B cell (primary cell): Measurements from ENCODE around the gene TEAD1. TPM values are rescaled to one million over a fixed set of nuclear protein-coding genes. Genes with fewer than 3 reads are reported as not detected.

Experiments used
- ATAC-seq: fragments of 200-7000 bp; cut with Tn5 transposase; one replicate; pipeline ENCODE4 v1.10.0; 2021; ENCODE audit warnings: low read depth, mild to moderate bottlenecking, moderate number of reproducible peaks, moderate library complexity
- CTCF ChIA-PET: fragments of 350-600 bp; sonication (Branson Sonifier 250); formaldehyde crosslinking; loops from one replicate; lab custom pipeline; 2021; ENCODE audit warnings: antibody characterized with exemption, inconsistent platforms; lab: Charles Lee
- POLR2A ChIA-PET: fragments of 350-600 bp; sonication (Branson Sonifier 250); formaldehyde crosslinking; loops from one replicate; lab custom pipeline; 2021; ENCODE audit warnings: antibody characterized with exemption; lab: Charles Lee
- DNase-seq: peaks from one replicate; pipeline ENCODE4 v3.0.0; 2013
- H2AFZ ChIP-seq: 2 replicates; pipeline ENCODE4 v1.6.1; 2012; ENCODE audit warnings: mild to moderate bottlenecking, low read depth, low read length; ENCODE audit not compliant: insufficient read depth, poor library complexity, severe bottlenecking
- H3K27ac ChIP-seq, 2 donors: 1 replicate in 1 of 2; 2 replicates in 1 of 2; pipeline ENCODE4 v1.5.1; 2012 to 2013; ENCODE audit warnings: low read length in 2 of 2, mild to moderate bottlenecking in 2 of 2, moderate library complexity in 1 of 2
- H3K27me3 ChIP-seq, 4 experiments: fragments of 200-600 bp in 1 of 4; sonication (generic) in 1 of 4; replicated peaks in 1 of 4; 1 replicate in 2 of 4; 2 replicates in 2 of 4; pipeline versions ENCODE4 v1.6.1 to v1.7.0; 2013 to 2016; ENCODE audit warnings: low read length in 3 of 4, mild to moderate bottlenecking in 2 of 4, mixed read lengths in 1 of 4, moderate library complexity in 1 of 4; ENCODE audit not compliant: insufficient read depth in 4 of 4, control insufficient read depth in 3 of 4; ENCODE audit errors: control extremely low read depth in 1 of 4
- H3K36me3 ChIP-seq, 2 experiments: replicated peaks in 1 of 2; 1 replicate in 1 of 2; 2 replicates in 1 of 2; pipeline versions ENCODE4 v1.6.1 to v1.7.1; 2013; ENCODE audit warnings: low read length in 1 of 2; ENCODE audit not compliant: insufficient read depth in 2 of 2, control insufficient read depth in 1 of 2; ENCODE audit errors: control extremely low read depth in 1 of 2, extremely low read depth in 1 of 2
- H3K4me1 ChIP-seq, 2 donors: fragments of 200-600 bp in 1 of 2; sonication (generic) in 1 of 2; 1 replicate in 1 of 2; 2 replicates in 1 of 2; pipeline versions ENCODE4 v1.5.1 to v1.6.1; 2013 to 2017; ENCODE audit warnings: low read length in 2 of 2; ENCODE audit not compliant: control insufficient read depth in 2 of 2, insufficient read depth in 2 of 2
- H3K4me2 ChIP-seq: replicated peaks from 2 replicates; pipeline ENCODE3; 2012; ENCODE audit warnings: mild to moderate bottlenecking, low read depth, low read length; ENCODE audit not compliant: poor library complexity, severe bottlenecking
- H3K4me3 ChIP-seq, 5 experiments: fragments of 200-600 bp in 1 of 5; sonication (generic) in 1 of 5; 1 replicate in 3 of 5; 2 replicates in 2 of 5; pipeline versions ENCODE4 v1.5.1 to v1.7.0; 2011 to 2016; ENCODE audit warnings: low read length in 4 of 5, mild to moderate bottlenecking in 4 of 5, low read depth in 2 of 5, control low read depth in 1 of 5, moderate library complexity in 1 of 5; ENCODE audit not compliant: insufficient read depth in 1 of 5; ENCODE audit errors: control extremely low read depth in 1 of 5, extremely low read depth in 1 of 5
- H3K79me2 ChIP-seq: fragments of 200-600 bp; sonication (generic); one replicate; pipeline ENCODE4 v1.6.0; 2016; ENCODE audit warnings: low read length; ENCODE audit not compliant: control insufficient read depth, insufficient read depth
- H3K9ac ChIP-seq: fragments of 200-600 bp; sonication (generic); 2 replicates; pipeline ENCODE4 v1.6.1; 2017; ENCODE audit warnings: mild to moderate bottlenecking, low read length, moderate library complexity
- H3K9me3 ChIP-seq, 3 donors: one replicate each; pipeline versions ENCODE4 v1.6.1 to v1.7.1; 2013; ENCODE audit warnings: low read length in 2 of 3; ENCODE audit not compliant: control insufficient read depth in 2 of 3, insufficient read depth in 1 of 3; ENCODE audit errors: control extremely low read depth in 1 of 3
- H4K20me1 ChIP-seq: 2 replicates; pipeline ENCODE4 v1.6.0; 2012; ENCODE audit warnings: mild to moderate bottlenecking, low read length; ENCODE audit not compliant: insufficient read depth, control insufficient read depth, poor library complexity, severe bottlenecking
- H3K27ac Mint-ChIP-seq: one replicate; pipeline ENCODE4 v1.8.0; 2021; ENCODE audit warnings: mixed read lengths
- H3K27me3 Mint-ChIP-seq: one replicate; pipeline ENCODE4 v1.8.0; 2021; ENCODE audit warnings: mixed read lengths
- H3K4me1 Mint-ChIP-seq: one replicate; pipeline ENCODE4 v1.8.0; 2021; ENCODE audit warnings: mixed read lengths
- H3K4me3 Mint-ChIP-seq: one replicate; pipeline ENCODE4 v1.8.0; 2021; ENCODE audit warnings: mixed read lengths
- H3K9me3 Mint-ChIP-seq: one replicate; pipeline ENCODE4 v1.8.0; 2022; ENCODE audit warnings: mixed read lengths; ENCODE audit not compliant: insufficient read depth
- CTCF ChIP-seq: fragments of 200-600 bp; IDR thresholded peaks from one replicate; pipeline ENCODE4 v1.8.0; 2022; ENCODE audit warnings: antibody characterized with exemption, mild to moderate bottlenecking
- EZH2 ChIP-seq: IDR thresholded peaks from 2 replicates; pipeline ENCODE4 v1.6.1; 2012; ENCODE audit warnings: borderline replicate concordance, low read depth, mild to moderate bottlenecking, moderate library complexity, low read length; ENCODE audit not compliant: insufficient read depth, poor library complexity, severe bottlenecking
- WGBS: methylation state at CpG from one replicate; pipeline ENCODE4 v1.1.5; 2013; ENCODE audit warnings: missing lambda C conversion rate; ENCODE audit not compliant: insufficient coverage; 5-methylcytosine and 5-hydroxymethylcytosine counted together
- intact Hi-C: fragments of 100-400 bp; cut with micrococcal nuclease; formaldehyde crosslinking; loops from one replicate; pipeline ENCODE4 v1.10.0; 2022
- polyA plus RNA-seq: library from polyadenylated mRNA; depleted of rRNA; stranded (reverse); fragments of >200 nt; gene quantifications from 2 replicates; pipeline ENCODE4 v1.2.3, GENCODE V29; 2012
- total RNA-seq, 2 donors: library from RNA; stranded (reverse); fragments of 120-200 nt in 1 of 2; gene quantifications; 1 replicate in 1 of 2; 2 replicates in 1 of 2; pipeline versions ENCODE4 v1.2.3 to v1.2.4, GENCODE V29; 2013 to 2022

TEAD1 gene
- total and polyA plus RNA-seq, 2 donors (not counting 1 experiment from before 2014, with no cell fraction given): 0.30 TPM; not detected in 1

- ATAC-seq: no peak
- Histone ChIP-seq H2AFZ (no peak overlapping the region), H3K4me3 (no peak overlapping the region), H3K4me2 (no peak overlapping the region), H3K36me3 (no peaks in the 10 kb centered on the region), H3K27ac (no peak overlapping the region), H3K79me2 (no peaks in the 10 kb centered on the region), H3K9ac (no peak overlapping the region), H3K9me3 (no peaks in the 10 kb centered on the region), H4K20me1 (no peaks in the 10 kb centered on the region), H3K27me3 (peaks cover 0 to 3% (median 0%) of the 10 kb centered on the region in 4 experiments), H3K4me1 (no peaks in the 10 kb centered on the region)
- Mint-ChIP-seq H3K9me3 (no peaks in the 10 kb centered on the region), H3K4me3 (no peak overlapping the region), H3K27ac (no peak overlapping the region), H3K4me1 (no peaks in the 10 kb centered on the region), H3K27me3 (peaks cover 10% of the 10 kb centered on the region)
- no peak for TF ChIP-seq CTCF
- no peak for TF ChIP-seq EZH2
- no peak for DNase-seq
- POLR2A ChIA-PET: no interaction called here
- 89% methylated on average over 2 of the region's 2 CpGs for WGBS
- CTCF ChIA-PET: no interaction called here
- intact Hi-C loops: no loop called here
These were observed 104.2 kb downstream of the TEAD1 start for GRCh38 chr11:12778240-12778905.

- Mint-ChIP-seq H3K4me1 (no peaks in the 10 kb centered on the region), H3K27me3 (peaks cover 7% of the 10 kb centered on the region), H3K9me3 (no peaks in the 10 kb centered on the region), H3K4me3 (no peak overlapping the region), H3K27ac (no peak overlapping the region)
- intact Hi-C loops: no loop called here
- TF ChIP-seq CTCF: no peak
- TF ChIP-seq EZH2: no peak
- H3K9me3 ChIP-seq: peaks cover 0 to 3% (median 0%) of the 10 kb centered on the region in 3 donors
- WGBS: 80% methylated on average over 2 of the region's 2 CpGs
- ChIA-PET CTCF (no interaction called here), POLR2A (no interaction called here)
- H3K4me2 ChIP-seq: no peak overlapping the region
- no peaks in the 10 kb centered on the region for H3K4me1 ChIP-seq
- H3K27ac ChIP-seq: no peak overlapping the region
- H3K9ac ChIP-seq: no peak overlapping the region
- H3K27me3 ChIP-seq: peaks cover 0 to 3% (median 0%) of the 10 kb centered on the region in 4 experiments
- no peaks in the 10 kb centered on the region for H4K20me1 ChIP-seq
- DNase-seq: no peak
- no peaks in the 10 kb centered on the region for H3K36me3 ChIP-seq
- no peak overlapping the region for H3K4me3 ChIP-seq
- no peak for ATAC-seq
- H2AFZ ChIP-seq: no peak overlapping the region
- H3K79me2 ChIP-seq: no peaks in the 10 kb centered on the region
These were observed 109.5 kb downstream of the TEAD1 start for GRCh38 chr11:12783765-12784164.
